T-helper 17 cell (primary cell): ENCODE measurements around the gene RTN3. TPM values are rescaled to one million over a fixed set of nuclear protein-coding genes. Genes with fewer than 3 reads are reported as not detected.
"Not testable (repeated sequence)": the region's sequence is repeated elsewhere in the genome, so short reads cannot be mapped to it uniquely, and the experiment has no call there.

ENCODE experiments used
- ATAC-seq: fragments of 150-1000 bp; cut with Tn5 transposase; 2 replicates; pipeline ENCODE4 v1.10.0; 2021; ENCODE audit warnings: mild to moderate bottlenecking, moderate library complexity
- DNase-seq, 3 donors: peaks; one replicate each; pipeline versions ENCODE4 v3.0.0 to v3.0.0-alpha.2; 2020 to 2021
- H3K9me3 ChIP-seq: one replicate; pipeline ENCODE4 v1.7.0; 2013; ENCODE audit warnings: low read length, mild to moderate bottlenecking; ENCODE audit not compliant: control insufficient read depth, poor library complexity, severe bottlenecking
- H3K27ac Mint-ChIP-seq: one replicate; pipeline ENCODE4 v1.8.0; 2022; ENCODE audit warnings: mild to moderate bottlenecking, moderate library complexity, mixed read lengths
- H3K27me3 Mint-ChIP-seq: one replicate; pipeline ENCODE4 v1.8.0; 2022; ENCODE audit warnings: mixed read lengths
- H3K36me3 Mint-ChIP-seq: one replicate; pipeline ENCODE4 v1.8.0; 2022; ENCODE audit warnings: low read depth, mixed read lengths
- H3K4me1 Mint-ChIP-seq: one replicate; pipeline ENCODE4 v1.8.0; 2022; ENCODE audit warnings: mild to moderate bottlenecking, mixed read lengths
- H3K4me3 Mint-ChIP-seq: one replicate; pipeline ENCODE4 v1.8.0; 2022; ENCODE audit warnings: mild to moderate bottlenecking, moderate library complexity, mixed read lengths
- total RNA-seq, 4 donors: library from RNA in 2 of 4; stranded (reverse) in 2 of 4; gene quantifications; one replicate each; pipeline ENCODE4 v1.2.3 and lab custom pipeline; 2022 to 2026

The RTN3 gene
- total RNA-seq (10 to 100 TPM; 29.1 to 36.9 TPM), total RNA-seq (lab: John Stamatoyannopoulos, UW) (34.9 to 45.3 reads per million in 2 donors)

- Mint-ChIP-seq H3K27me3 (no peaks in the 10 kb centered on the region), H3K36me3 (peaks cover 4% of the 10 kb centered on the region), H3K27ac (peak within 1 kb of the TSS; percentile 94), H3K4me3 (peak within 1 kb of the TSS; percentile 100), H3K4me1 (peaks cover 23% of the 10 kb centered on the region)
- DNase-seq (peak; percentile 98 to 100 (median 99)), ATAC-seq (peak; percentile 91)
- H3K9me3 ChIP-seq: no peaks in the 10 kb centered on the region
Measured at GRCh38 chr11:63681321-63682065, at the start of gene RTN3. TSS of gene RTN3 (plus strand) at chr11:63681500. CDS start at chr11:63681637, 137 bp downstream.

- peaks cover 3% of the 10 kb centered on the region for H3K36me3 Mint-ChIP-seq
- peaks cover 9% of the 10 kb centered on the region for H3K4me1 Mint-ChIP-seq
- peak; percentile 30 to 55 (median 43) for DNase-seq
- no peaks in the 10 kb centered on the region for H3K27me3 Mint-ChIP-seq
- no peak overlapping the region for H3K4me3 Mint-ChIP-seq
- peak; percentile 83 for ATAC-seq
- H3K27ac Mint-ChIP-seq: no peak overlapping the region
- no peaks in the 10 kb centered on the region for H3K9me3 ChIP-seq
Measured at GRCh38 chr11:63635762-63636465, 45.4 kb upstream of the RTN3 start.

- H3K4me3 Mint-ChIP-seq, H3K9me3 ChIP-seq, H3K27ac Mint-ChIP-seq, H3K36me3 Mint-ChIP-seq, DNase-seq, H3K27me3 Mint-ChIP-seq, ATAC-seq, H3K4me1 Mint-ChIP-seq: not testable (repeated sequence)
Measured at GRCh38 chr11:63638436-63638835, 42.9 kb upstream of the RTN3 start.

- DNase-seq: no peak
- no peak overlapping the region for H3K4me3 Mint-ChIP-seq
- no peak for ATAC-seq
- no peak overlapping the region for H3K27ac Mint-ChIP-seq
- no peaks in the 10 kb centered on the region for H3K27me3 Mint-ChIP-seq
- peaks cover 12% of the 10 kb centered on the region for H3K4me1 Mint-ChIP-seq
- H3K36me3 Mint-ChIP-seq: peaks cover 8% of the 10 kb centered on the region
- H3K9me3 ChIP-seq: no peaks in the 10 kb centered on the region
Measured at GRCh38 chr11:63639199-63639832, 42.0 kb upstream of the RTN3 start.

GRCh38 chr11:63641727-63642126 is 39.6 kb upstream of the RTN3 start:
- DNase-seq (no peak), ATAC-seq (no peak)
- Mint-ChIP-seq H3K36me3 (peaks cover 10% of the 10 kb centered on the region), H3K4me1 (peaks cover 12% of the 10 kb centered on the region), H3K27ac (no peak overlapping the region), H3K4me3 (no peak overlapping the region), H3K27me3 (no peaks in the 10 kb centered on the region)
- H3K9me3 ChIP-seq: no peaks in the 10 kb centered on the region

GRCh38 chr11:63643205-63643604 is 38.1 kb upstream of the RTN3 start:
- Mint-ChIP-seq H3K4me1 (peaks cover 12% of the 10 kb centered on the region), H3K36me3 (peaks cover 12% of the 10 kb centered on the region), H3K27ac (peak overlapping the region; percentile 14), H3K4me3 (no peak overlapping the region), H3K27me3 (no peaks in the 10 kb centered on the region)
- DNase-seq (no peak), ATAC-seq (no peak)
- H3K9me3 ChIP-seq: no peaks in the 10 kb centered on the region

- Mint-ChIP-seq H3K36me3 (peaks cover 3% of the 10 kb centered on the region), H3K27ac (peak overlapping the region; percentile 59), H3K4me1 (peaks cover 14% of the 10 kb centered on the region), H3K4me3 (no peak overlapping the region), H3K27me3 (no peaks in the 10 kb centered on the region)
- H3K9me3 ChIP-seq: no peaks in the 10 kb centered on the region
- ATAC-seq: no peak
- DNase-seq: no peak
Measured at GRCh38 chr11:63652671-63653070, 28.6 kb upstream of the RTN3 start.

GRCh38 chr11:63660972-63661371 is 20.3 kb upstream of the RTN3 start:
- Mint-ChIP-seq H3K27ac (peak overlapping the region; percentile 37), H3K36me3 (no peaks in the 10 kb centered on the region), H3K4me3 (no peak overlapping the region), H3K27me3 (no peaks in the 10 kb centered on the region), H3K4me1 (peaks cover 24% of the 10 kb centered on the region)
- no peak for ATAC-seq
- no peak for DNase-seq
- no peaks in the 10 kb centered on the region for H3K9me3 ChIP-seq

- H3K9me3 ChIP-seq: no peaks in the 10 kb centered on the region
- H3K4me1 Mint-ChIP-seq: peaks cover 34% of the 10 kb centered on the region
- ATAC-seq: no peak
- H3K27ac Mint-ChIP-seq: no peak overlapping the region
- no peak for DNase-seq
- H3K4me3 Mint-ChIP-seq: no peak overlapping the region
- H3K27me3 Mint-ChIP-seq: no peaks in the 10 kb centered on the region
- H3K36me3 Mint-ChIP-seq: no peaks in the 10 kb centered on the region
Measured at GRCh38 chr11:63663809-63664208, 17.5 kb upstream of the RTN3 start.

- no peak for ATAC-seq
- H3K9me3 ChIP-seq: no peaks in the 10 kb centered on the region
- no peak for DNase-seq
- Mint-ChIP-seq H3K27ac (no peak overlapping the region), H3K36me3 (no peaks in the 10 kb centered on the region), H3K4me3 (no peak overlapping the region), H3K4me1 (peaks cover 33% of the 10 kb centered on the region), H3K27me3 (no peaks in the 10 kb centered on the region)
Measured at GRCh38 chr11:63666874-63667273, 14.4 kb upstream of the RTN3 start.

GRCh38 chr11:63667995-63668795 is 13.1 kb upstream of the RTN3 start:
- H3K9me3 ChIP-seq: no peaks in the 10 kb centered on the region
- H3K27ac Mint-ChIP-seq: no peak overlapping the region
- H3K36me3 Mint-ChIP-seq: no peaks in the 10 kb centered on the region
- ATAC-seq: no peak
- no peak overlapping the region for H3K4me3 Mint-ChIP-seq
- DNase-seq: no peak
- peaks cover 33% of the 10 kb centered on the region for H3K4me1 Mint-ChIP-seq
- no peaks in the 10 kb centered on the region for H3K27me3 Mint-ChIP-seq

GRCh38 chr11:63670096-63670432 is 11.2 kb upstream of the RTN3 start:
- ATAC-seq (no peak), DNase-seq (no peak)
- H3K4me1 Mint-ChIP-seq: peaks cover 24% of the 10 kb centered on the region

More at GRCh38 chr11:63670096-63670432, 11.2 kb upstream of the RTN3 start:
- Mint-ChIP-seq H3K27ac (peak overlapping the region; percentile 66), H3K36me3 (no peaks in the 10 kb centered on the region), H3K4me3 (peak overlapping the region; percentile 92), H3K27me3 (no peaks in the 10 kb centered on the region)
- no peaks in the 10 kb centered on the region for H3K9me3 ChIP-seq
